ENCODE data around the gene GAREM1.

DNA sequence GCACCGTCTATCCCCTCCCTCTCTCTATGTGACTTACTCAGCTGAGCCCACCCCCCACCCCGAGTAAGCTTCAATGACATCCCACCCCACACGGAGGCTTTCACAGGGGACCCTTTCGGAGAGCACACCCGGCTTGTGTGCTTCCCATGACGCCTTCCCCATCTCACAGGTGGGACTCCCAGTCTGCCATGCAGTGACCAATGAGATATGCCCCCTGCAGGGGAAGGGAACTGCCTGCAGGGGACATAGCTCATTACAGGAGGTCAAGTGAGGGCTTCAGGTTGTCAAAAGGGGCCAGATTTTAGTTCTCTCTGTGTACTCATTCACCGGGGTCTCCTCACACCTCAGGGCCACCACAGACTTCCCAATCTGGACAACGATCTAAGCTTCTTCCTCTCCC, 112.6 kb downstream of the GAREM1 start:
- TF ChIP-seq POLR2AphosphoS5 (IDR thresholded peaks at IDR 0.05; ENCODE audit: low read depth, low read length): no peak
- TF ChIP-seq, protein P1, sequence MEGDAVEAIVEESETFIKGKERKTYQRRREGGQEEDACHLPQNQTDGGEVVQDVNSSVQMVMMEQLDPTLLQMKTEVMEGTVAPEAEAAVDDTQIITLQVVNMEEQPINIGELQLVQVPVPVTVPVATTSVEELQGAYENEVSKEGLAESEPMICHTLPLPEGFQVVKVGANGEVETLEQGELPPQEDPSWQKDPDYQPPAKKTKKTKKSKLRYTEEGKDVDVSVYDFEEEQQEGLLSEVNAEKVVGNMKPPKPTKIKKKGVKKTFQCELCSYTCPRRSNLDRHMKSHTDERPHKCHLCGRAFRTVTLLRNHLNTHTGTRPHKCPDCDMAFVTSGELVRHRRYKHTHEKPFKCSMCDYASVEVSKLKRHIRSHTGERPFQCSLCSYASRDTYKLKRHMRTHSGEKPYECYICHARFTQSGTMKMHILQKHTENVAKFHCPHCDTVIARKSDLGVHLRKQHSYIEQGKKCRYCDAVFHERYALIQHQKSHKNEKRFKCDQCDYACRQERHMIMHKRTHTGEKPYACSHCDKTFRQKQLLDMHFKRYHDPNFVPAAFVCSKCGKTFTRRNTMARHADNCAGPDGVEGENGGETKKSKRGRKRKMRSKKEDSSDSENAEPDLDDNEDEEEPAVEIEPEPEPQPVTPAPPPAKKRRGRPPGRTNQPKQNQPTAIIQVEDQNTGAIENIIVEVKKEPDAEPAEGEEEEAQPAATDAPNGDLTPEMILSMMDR (IDR thresholded peaks at IDR 0.05): no peak
- TF ChIP-seq, protein P2, sequence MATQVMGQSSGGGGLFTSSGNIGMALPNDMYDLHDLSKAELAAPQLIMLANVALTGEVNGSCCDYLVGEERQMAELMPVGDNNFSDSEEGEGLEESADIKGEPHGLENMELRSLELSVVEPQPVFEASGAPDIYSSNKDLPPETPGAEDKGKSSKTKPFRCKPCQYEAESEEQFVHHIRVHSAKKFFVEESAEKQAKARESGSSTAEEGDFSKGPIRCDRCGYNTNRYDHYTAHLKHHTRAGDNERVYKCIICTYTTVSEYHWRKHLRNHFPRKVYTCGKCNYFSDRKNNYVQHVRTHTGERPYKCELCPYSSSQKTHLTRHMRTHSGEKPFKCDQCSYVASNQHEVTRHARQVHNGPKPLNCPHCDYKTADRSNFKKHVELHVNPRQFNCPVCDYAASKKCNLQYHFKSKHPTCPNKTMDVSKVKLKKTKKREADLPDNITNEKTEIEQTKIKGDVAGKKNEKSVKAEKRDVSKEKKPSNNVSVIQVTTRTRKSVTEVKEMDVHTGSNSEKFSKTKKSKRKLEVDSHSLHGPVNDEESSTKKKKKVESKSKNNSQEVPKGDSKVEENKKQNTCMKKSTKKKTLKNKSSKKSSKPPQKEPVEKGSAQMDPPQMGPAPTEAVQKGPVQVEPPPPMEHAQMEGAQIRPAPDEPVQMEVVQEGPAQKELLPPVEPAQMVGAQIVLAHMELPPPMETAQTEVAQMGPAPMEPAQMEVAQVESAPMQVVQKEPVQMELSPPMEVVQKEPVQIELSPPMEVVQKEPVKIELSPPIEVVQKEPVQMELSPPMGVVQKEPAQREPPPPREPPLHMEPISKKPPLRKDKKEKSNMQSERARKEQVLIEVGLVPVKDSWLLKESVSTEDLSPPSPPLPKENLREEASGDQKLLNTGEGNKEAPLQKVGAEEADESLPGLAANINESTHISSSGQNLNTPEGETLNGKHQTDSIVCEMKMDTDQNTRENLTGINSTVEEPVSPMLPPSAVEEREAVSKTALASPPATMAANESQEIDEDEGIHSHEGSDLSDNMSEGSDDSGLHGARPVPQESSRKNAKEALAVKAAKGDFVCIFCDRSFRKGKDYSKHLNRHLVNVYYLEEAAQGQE (IDR thresholded peaks at IDR 0.05; ENCODE audit: insufficient read depth in 1 of 2, low read depth in 2 of 2, low read length in 1 of 2): no peak
- no peak for TF ChIP-seq TCF7L2 (IDR thresholded peaks at IDR 0.05; ENCODE audit: low read depth, low read length)

All from Panc1 (cell line).